Measurements from ENCODE around the gene TMEM108. TPM values are rescaled to one million over a fixed set of nuclear protein-coding genes. Genes with fewer than 3 reads are reported as not detected.

The TMEM108 gene
- total and polyA plus RNA-seq, 9 donors, result under 0.01 to 4.2 (median 0.46) TPM; not detected in 2

GRCh38 chr3:133330065-133330464 lies 291.9 kb downstream of the TMEM108 start:
- Histone ChIP-seq H3K27ac (no peak overlapping the region), H3K4me3 (no peak overlapping the region), H3K9me3 (no peaks in the 10 kb centered on the region), H3K36me3 (no peaks in the 10 kb centered on the region), H3K4me1 (ENCODE audit: insufficient read depth) (no peaks in the 10 kb centered on the region), H3K27me3 (no peaks in the 10 kb centered on the region)
- DNase-seq, result no peak
- intact Hi-C loops (cut with DNase I), result no loop called here
- TF ChIP-seq EP300 (IDR thresholded peaks at IDR 0.05) (no peak), CTCF (IDR thresholded peaks at IDR 0.05) (no peak), POLR2A (IDR thresholded peaks at IDR 0.05) (no peak)
- 14 to 22% (median 16%) methylated on average over 1 of the region's 1 CpG for WGBS, 3 donors

GRCh38 chr3:133330522-133330921 lies 292.3 kb downstream of the TMEM108 start:
- H3K27ac ChIP-seq, result no peak overlapping the region
- no peak for TF ChIP-seq POLR2A (IDR thresholded peaks at IDR 0.05)
- no peak for TF ChIP-seq EP300 (IDR thresholded peaks at IDR 0.05)
- no peak for DNase-seq
- intact Hi-C loops (cut with DNase I), result no loop called here
- H3K36me3 ChIP-seq, result no peaks in the 10 kb centered on the region
- H3K9me3 ChIP-seq, result no peaks in the 10 kb centered on the region
- no peaks in the 10 kb centered on the region for H3K27me3 ChIP-seq
- H3K4me1 ChIP-seq (ENCODE audit: insufficient read depth), result no peaks in the 10 kb centered on the region
- no peak overlapping the region for H3K4me3 ChIP-seq

DNA sequence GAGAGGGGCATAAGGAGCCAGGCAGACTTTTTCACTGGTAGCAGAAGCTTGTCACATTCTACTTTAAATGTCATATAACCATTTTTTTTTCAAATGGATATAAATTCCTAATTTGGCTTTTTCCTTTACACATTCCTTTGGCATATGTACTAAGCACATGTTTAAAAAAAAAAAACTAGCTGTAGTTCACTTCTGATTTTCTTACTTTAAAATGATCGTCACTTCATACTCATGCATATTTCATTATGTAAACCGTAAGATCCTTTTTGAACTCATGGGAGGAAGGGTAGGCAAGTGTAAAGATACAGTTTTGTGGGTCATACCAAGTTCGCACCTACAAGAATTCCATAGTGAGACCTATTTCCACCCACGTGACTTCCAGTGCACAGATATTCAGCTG lies 316.5 kb downstream of the TMEM108 start:
- no peak for DNase-seq
- Histone ChIP-seq H3K4me3 (no peak overlapping the region), H3K36me3 (no peaks in the 10 kb centered on the region), H3K4me1 (ENCODE audit: insufficient read depth) (no peaks in the 10 kb centered on the region), H3K27ac (no peak overlapping the region), H3K27me3 (no peaks in the 10 kb centered on the region), H3K9me3 (no peaks in the 10 kb centered on the region)
- TF ChIP-seq EP300 (IDR thresholded peaks at IDR 0.05), result no peak
- no peak for TF ChIP-seq POLR2A (IDR thresholded peaks at IDR 0.05)
- TF ChIP-seq CTCF (IDR thresholded peaks at IDR 0.05), result no peak
- WGBS, 3 donors, result 70 to 76% (median 75%) methylated on average over 4 of the region's 4 CpGs
- intact Hi-C loops (cut with DNase I), result no loop called here

GRCh38 chr3:133360476-133360875 lies 322.3 kb downstream of the TMEM108 start:
- DNase-seq, result no peak
- Histone ChIP-seq H3K27ac (no peak overlapping the region), H3K36me3 (no peaks in the 10 kb centered on the region), H3K4me1 (ENCODE audit: insufficient read depth) (no peaks in the 10 kb centered on the region), H3K27me3 (no peaks in the 10 kb centered on the region), H3K4me3 (no peak overlapping the region), H3K9me3 (no peaks in the 10 kb centered on the region)
- 91 to 98% (median 92%) methylated on average over 2 of the region's 2 CpGs for WGBS, 3 donors
- TF ChIP-seq CTCF (IDR thresholded peaks at IDR 0.05), result no peak
- TF ChIP-seq POLR2A (IDR thresholded peaks at IDR 0.05), result no peak
- TF ChIP-seq EP300 (IDR thresholded peaks at IDR 0.05), result no peak
- intact Hi-C loops (cut with DNase I), result no loop called here

DNA sequence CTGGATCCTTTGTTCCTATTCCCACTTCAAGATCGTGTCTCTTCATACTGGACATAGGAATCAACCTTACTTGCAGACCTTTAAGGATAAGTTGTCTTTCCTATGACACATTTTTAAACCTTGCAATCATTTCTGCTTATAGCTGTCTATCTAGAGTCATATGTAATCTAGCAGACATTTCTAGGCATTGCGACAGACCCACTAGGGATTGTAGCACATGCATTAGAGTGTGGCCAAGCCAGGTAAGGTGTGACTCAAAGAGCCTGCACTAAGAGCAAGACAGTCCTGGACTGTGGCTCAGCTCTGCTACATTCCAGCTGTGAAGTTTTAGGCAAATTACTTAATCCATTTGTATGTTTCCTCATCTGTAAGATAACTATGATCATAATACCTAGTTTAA lies 322.8 kb downstream of the TMEM108 start:
- TF ChIP-seq POLR2A (IDR thresholded peaks at IDR 0.05) (no peak), CTCF (IDR thresholded peaks at IDR 0.05) (no peak), EP300 (IDR thresholded peaks at IDR 0.05) (no peak)
- Histone ChIP-seq H3K27me3 (no peaks in the 10 kb centered on the region), H3K4me3 (no peak overlapping the region), H3K4me1 (ENCODE audit: insufficient read depth) (no peaks in the 10 kb centered on the region), H3K27ac (no peak overlapping the region), H3K9me3 (no peaks in the 10 kb centered on the region), H3K36me3 (no peaks in the 10 kb centered on the region)
- DNase-seq, result no peak
- 89 to 93% (median 92%) methylated on average over 2 of the region's 2 CpGs for WGBS, 3 donors
- intact Hi-C loops (cut with DNase I), result no loop called here
